ENCODE results near the gene INPP5A.

DNA sequence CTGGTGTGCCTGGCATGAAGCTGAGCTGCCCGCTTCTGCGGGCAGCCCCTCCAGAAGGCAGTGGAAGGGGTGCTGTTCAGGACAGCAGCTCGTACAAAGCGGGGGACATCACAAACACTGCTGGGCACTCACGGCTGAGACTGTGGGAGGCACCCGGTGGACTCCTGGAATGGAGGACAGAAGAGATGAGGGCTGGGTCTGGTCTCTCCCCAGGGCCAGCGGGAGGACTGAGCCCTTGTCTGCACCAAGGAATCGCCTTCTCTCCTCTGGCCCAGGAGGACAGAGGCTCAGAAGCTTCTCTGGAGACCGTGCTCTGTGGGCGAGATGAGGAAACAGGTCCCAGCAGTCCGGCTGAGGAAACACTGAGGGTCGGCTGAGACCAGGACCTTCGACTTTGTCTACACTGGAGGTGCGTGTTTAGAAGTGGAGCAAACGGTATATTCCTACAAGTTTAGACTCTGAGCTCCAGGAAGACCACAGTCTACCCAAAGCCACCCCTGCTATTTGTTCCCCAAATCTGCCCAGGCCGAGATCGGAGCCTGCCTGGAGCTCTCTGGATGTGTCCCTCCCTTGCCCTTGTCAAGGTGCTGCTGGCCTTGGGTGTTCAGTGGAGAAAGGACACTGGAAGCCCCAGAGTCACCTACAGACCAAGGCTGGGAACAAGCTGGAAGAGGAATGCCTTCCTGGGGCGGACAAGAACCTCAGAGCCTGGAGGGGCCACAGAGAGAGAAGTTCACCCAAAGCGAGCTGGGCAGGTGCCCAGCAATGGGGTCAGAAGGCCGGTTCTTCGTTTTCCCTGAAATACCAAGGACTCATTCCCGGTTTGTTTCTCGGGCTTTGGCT, 12.9 kb upstream of the INPP5A start:
- TF ChIP-seq, protein P1, sequence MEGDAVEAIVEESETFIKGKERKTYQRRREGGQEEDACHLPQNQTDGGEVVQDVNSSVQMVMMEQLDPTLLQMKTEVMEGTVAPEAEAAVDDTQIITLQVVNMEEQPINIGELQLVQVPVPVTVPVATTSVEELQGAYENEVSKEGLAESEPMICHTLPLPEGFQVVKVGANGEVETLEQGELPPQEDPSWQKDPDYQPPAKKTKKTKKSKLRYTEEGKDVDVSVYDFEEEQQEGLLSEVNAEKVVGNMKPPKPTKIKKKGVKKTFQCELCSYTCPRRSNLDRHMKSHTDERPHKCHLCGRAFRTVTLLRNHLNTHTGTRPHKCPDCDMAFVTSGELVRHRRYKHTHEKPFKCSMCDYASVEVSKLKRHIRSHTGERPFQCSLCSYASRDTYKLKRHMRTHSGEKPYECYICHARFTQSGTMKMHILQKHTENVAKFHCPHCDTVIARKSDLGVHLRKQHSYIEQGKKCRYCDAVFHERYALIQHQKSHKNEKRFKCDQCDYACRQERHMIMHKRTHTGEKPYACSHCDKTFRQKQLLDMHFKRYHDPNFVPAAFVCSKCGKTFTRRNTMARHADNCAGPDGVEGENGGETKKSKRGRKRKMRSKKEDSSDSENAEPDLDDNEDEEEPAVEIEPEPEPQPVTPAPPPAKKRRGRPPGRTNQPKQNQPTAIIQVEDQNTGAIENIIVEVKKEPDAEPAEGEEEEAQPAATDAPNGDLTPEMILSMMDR (conservative IDR thresholded peaks at IDR 0.05; ENCODE audit: low read length), result no peak
- TF ChIP-seq EZH2phosphoT487 (IDR thresholded peaks at IDR 0.05; ENCODE audit: borderline replicate concordance), result no peak

Measured in Loucy (cell line).